Mesenchymal stem cell (in vitro differentiated cells and primary cell): ENCODE results near the gene CUZD1.
A peak's percentile ranks its signal among the peaks of the same experiment; 100 is the strongest.

Experiments used
- DNase-seq: peaks from one replicate; pipeline ENCODE4 v3.0.0-alpha.2; 2013
- H2AFZ ChIP-seq: one replicate; pipeline ENCODE4 v1.6.1; 2013; ENCODE audit warnings: low read depth, mild to moderate bottlenecking, control low read depth, inconsistent platforms, low read length, moderate library complexity
- H2AK5ac ChIP-seq: 2 replicates; pipeline ENCODE4 v1.6.1; 2013; ENCODE audit warnings: low read length, moderate library complexity, mild to moderate bottlenecking, inconsistent platforms; ENCODE audit not compliant: severe bottlenecking
- H2BK120ac ChIP-seq: one replicate; pipeline ENCODE4 v1.6.1; 2013; ENCODE audit warnings: low read depth, mild to moderate bottlenecking, inconsistent platforms, low read length, moderate library complexity
- H2BK12ac ChIP-seq, 2 experiments: one replicate each; pipeline ENCODE4 v1.6.1; 2013; ENCODE audit warnings: inconsistent platforms in 2 of 2, low read length in 2 of 2, mild to moderate bottlenecking in 2 of 2, moderate library complexity in 2 of 2, control low read depth in 1 of 2
- H2BK15ac ChIP-seq: one replicate; pipeline ENCODE4 v1.6.1; 2013; ENCODE audit warnings: mild to moderate bottlenecking, low read depth, inconsistent platforms; ENCODE audit not compliant: poor library complexity, severe bottlenecking
- H2BK5ac ChIP-seq: 2 replicates; pipeline ENCODE4 v1.6.1; 2013; ENCODE audit warnings: low read depth, mild to moderate bottlenecking, low read length, control low read depth, inconsistent platforms; ENCODE audit not compliant: poor library complexity, severe bottlenecking
- H3K14ac ChIP-seq, 2 experiments: one replicate each; pipeline ENCODE4 v1.6.1; 2013; ENCODE audit warnings: inconsistent platforms in 2 of 2, low read length in 2 of 2, control low read depth in 1 of 2, mild to moderate bottlenecking in 1 of 2, moderate library complexity in 1 of 2
- H3K18ac ChIP-seq, 2 experiments: one replicate each; pipeline ENCODE4 v1.6.1; 2013; ENCODE audit warnings: inconsistent platforms in 2 of 2, low read length in 2 of 2, control low read depth in 1 of 2, low read depth in 1 of 2, mild to moderate bottlenecking in 1 of 2
- H3K23ac ChIP-seq, 2 experiments: one replicate each; pipeline ENCODE4 v1.6.1; 2013; ENCODE audit warnings: inconsistent platforms in 2 of 2, low read length in 2 of 2, mild to moderate bottlenecking in 2 of 2, moderate library complexity in 2 of 2, control low read depth in 1 of 2
- H3K27ac ChIP-seq: 2 replicates; pipeline ENCODE4 v1.5.1; 2013; ENCODE audit warnings: mild to moderate bottlenecking, moderate library complexity, low read length, control low read depth, inconsistent platforms; ENCODE audit not compliant: poor library complexity, severe bottlenecking
- H3K27me3 ChIP-seq, 2 experiments: 2 replicates each; pipeline versions ENCODE4 v1.6.1 to v1.7.0; 2013; ENCODE audit warnings: low read length in 2 of 2, mild to moderate bottlenecking in 2 of 2, moderate library complexity in 2 of 2, control low read depth in 1 of 2, inconsistent platforms in 1 of 2; ENCODE audit not compliant: control insufficient read depth in 1 of 2, insufficient read depth in 1 of 2
- H3K36me3 ChIP-seq, 2 experiments: 2 replicates each; pipeline versions ENCODE4 v1.6.1 to v1.7.0; 2013; ENCODE audit warnings: low read length in 2 of 2, control low read depth in 1 of 2, inconsistent platforms in 1 of 2, low read depth in 1 of 2, mild to moderate bottlenecking in 1 of 2; ENCODE audit not compliant: insufficient read depth in 2 of 2, control insufficient read depth in 1 of 2
- H3K4ac ChIP-seq, 2 experiments: one replicate each; pipeline ENCODE4 v1.6.1; 2013; ENCODE audit warnings: inconsistent platforms in 2 of 2, low read length in 2 of 2, mild to moderate bottlenecking in 2 of 2, moderate library complexity in 2 of 2, control low read depth in 1 of 2, low read depth in 1 of 2
- H3K4me1 ChIP-seq: 2 replicates; pipeline ENCODE4 v1.6.1; 2013; ENCODE audit warnings: low read depth, low read length, control low read depth; ENCODE audit not compliant: control insufficient read depth, insufficient read depth
- H3K4me2 ChIP-seq: 2 replicates; pipeline ENCODE4 v1.6.1; 2013; ENCODE audit warnings: low read length, mild to moderate bottlenecking, inconsistent platforms; ENCODE audit not compliant: poor library complexity, severe bottlenecking
- H3K4me3 ChIP-seq, 2 experiments: 2 replicates each; pipeline versions ENCODE4 v1.5.1 to v1.7.0; 2013; ENCODE audit warnings: low read length in 2 of 2, mild to moderate bottlenecking in 2 of 2, control low read depth in 1 of 2, low read depth in 1 of 2; ENCODE audit not compliant: insufficient read depth in 1 of 2
- H3K79me1 ChIP-seq: replicated peaks from 2 replicates; pipeline ENCODE4 v1.6.1; 2013; ENCODE audit warnings: mild to moderate bottlenecking, control low read depth, low read length, inconsistent platforms; ENCODE audit not compliant: poor library complexity, severe bottlenecking
- H3K9ac ChIP-seq: 2 replicates; pipeline ENCODE4 v1.7.0; 2013; ENCODE audit warnings: mild to moderate bottlenecking, low read length, moderate library complexity
- H3K9me3 ChIP-seq: 2 replicates; pipeline ENCODE4 v1.7.0; 2013; ENCODE audit warnings: mild to moderate bottlenecking, low read length; ENCODE audit not compliant: control insufficient read depth
- H4K8ac ChIP-seq: one replicate; pipeline ENCODE4 v1.6.1; 2013; ENCODE audit warnings: inconsistent platforms, mild to moderate bottlenecking, low read length, moderate library complexity
- H4K91ac ChIP-seq: one replicate; pipeline ENCODE4 v1.6.1; 2013; ENCODE audit warnings: mild to moderate bottlenecking, low read length, inconsistent platforms
- WGBS: methylation state at CpG from one replicate; pipeline ENCODE4 v1.1.7; 2013; ENCODE audit warnings: mixed read lengths; 5-methylcytosine and 5-hydroxymethylcytosine counted together

The CUZD1 gene

GRCh38 chr10:122854648-122855047, 9.0 kb upstream of the CUZD1 start:
- Histone ChIP-seq H3K9ac (peak overlapping the region; percentile 70), H3K9me3 (no peaks in the 10 kb centered on the region), H3K4ac (no peak overlapping the region)

GRCh38 chr10:122853665-122854313, 8.1 kb upstream of the CUZD1 start:
- Histone ChIP-seq H4K91ac (no peak overlapping the region), H3K4me3 (no peak overlapping the region), H3K18ac (no peak overlapping the region), H3K14ac (no peak overlapping the region), H4K8ac (no peak overlapping the region), H2AK5ac (no peak overlapping the region), H2BK5ac (no peak overlapping the region), H2BK120ac (no peak overlapping the region), H3K9ac (peak overlapping the region; percentile 70), H3K27ac (peak overlapping the region; percentile 32), H2AFZ (no peak overlapping the region), H3K4me1 (peaks cover 14% of the 10 kb centered on the region), H3K79me1 (no peaks in the 10 kb centered on the region), H3K23ac (no peak overlapping the region), H2BK15ac (no peak overlapping the region), H2BK12ac (no peak overlapping the region), H3K4ac (no peak overlapping the region), H3K36me3 (peaks cover 0 to 9% of the 10 kb centered on the region in 2 experiments), H3K9me3 (no peaks in the 10 kb centered on the region), H3K4me2 (no peak overlapping the region), H3K27me3 (no peaks in the 10 kb centered on the region)
- no peak for DNase-seq
- 93% methylated on average over 1 of the region's 1 CpG for WGBS

More at GRCh38 chr10:122854648-122855047, 9.0 kb upstream of the CUZD1 start:
- Histone ChIP-seq H2BK5ac (no peak overlapping the region), H3K14ac (no peak overlapping the region), H3K79me1 (no peaks in the 10 kb centered on the region), H2BK15ac (no peak overlapping the region), H3K4me3 (peak overlapping the region in 1 of 2 experiments; percentile 55), H2AFZ (no peak overlapping the region), H3K27me3 (no peaks in the 10 kb centered on the region), H4K91ac (no peak overlapping the region), H4K8ac (no peak overlapping the region), H3K27ac (no peak overlapping the region), H3K23ac (no peak overlapping the region), H2BK120ac (no peak overlapping the region), H2BK12ac (no peak overlapping the region), H3K36me3 (peaks cover 0 to 6% of the 10 kb centered on the region in 2 experiments), H3K4me2 (no peak overlapping the region), H2AK5ac (no peak overlapping the region), H3K4me1 (peaks cover 15% of the 10 kb centered on the region), H3K18ac (no peak overlapping the region)
- DNase-seq, result peak; percentile 28
- WGBS, result 10% methylated on average over 3 of the region's 5 CpGs

GRCh38 chr10:122852261-122852660, 6.6 kb upstream of the CUZD1 start:
- no peak overlapping the region for H3K4ac ChIP-seq
- no peak overlapping the region for H2BK120ac ChIP-seq
- H2AFZ ChIP-seq, result no peak overlapping the region
- DNase-seq, result peak; percentile 7
- peaks cover 20% of the 10 kb centered on the region for H3K4me1 ChIP-seq
- no peak overlapping the region for H2BK12ac ChIP-seq
- H3K27ac ChIP-seq, result peak overlapping the region; percentile 33
- H2BK15ac ChIP-seq, result no peak overlapping the region
- H3K18ac ChIP-seq, result no peak overlapping the region
- H3K14ac ChIP-seq, result no peak overlapping the region
- peaks cover 0 to 12% of the 10 kb centered on the region in 2 experiments for H3K36me3 ChIP-seq
- no peak overlapping the region for H4K91ac ChIP-seq
- H2AK5ac ChIP-seq, result no peak overlapping the region
- no peaks in the 10 kb centered on the region for H3K79me1 ChIP-seq
- no peak overlapping the region for H2BK5ac ChIP-seq
- H3K9me3 ChIP-seq, result no peaks in the 10 kb centered on the region
- H3K9ac ChIP-seq, result peak overlapping the region; percentile 6
- H4K8ac ChIP-seq, result no peak overlapping the region
- no peak overlapping the region for H3K4me3 ChIP-seq
- H3K4me2 ChIP-seq, result no peak overlapping the region
- no peak overlapping the region for H3K23ac ChIP-seq
- 25% methylated on average over 2 of the region's 2 CpGs for WGBS
- no peaks in the 10 kb centered on the region for H3K27me3 ChIP-seq

GRCh38 chr10:122850705-122851640, 5.3 kb upstream of the CUZD1 start:
- H2BK12ac ChIP-seq, result no peak overlapping the region
- no peak overlapping the region for H2BK15ac ChIP-seq
- H3K9ac ChIP-seq, result no peak overlapping the region
- H2BK5ac ChIP-seq, result no peak overlapping the region
- H3K4me2 ChIP-seq, result no peak overlapping the region
- no peaks in the 10 kb centered on the region for H3K9me3 ChIP-seq
- 62% methylated on average over 5 of the region's 5 CpGs for WGBS
- no peak overlapping the region for H3K23ac ChIP-seq
- no peak overlapping the region for H3K14ac ChIP-seq
- H3K4ac ChIP-seq, result no peak overlapping the region
- H3K4me3 ChIP-seq, result no peak overlapping the region
- H4K8ac ChIP-seq, result no peak overlapping the region
- peak; percentile 54 for DNase-seq
- no peaks in the 10 kb centered on the region for H3K79me1 ChIP-seq
- no peak overlapping the region for H4K91ac ChIP-seq
- H3K27ac ChIP-seq, result no peak overlapping the region
- no peak overlapping the region for H2BK120ac ChIP-seq
- H2AK5ac ChIP-seq, result no peak overlapping the region
- no peak overlapping the region for H3K18ac ChIP-seq
- H3K36me3 ChIP-seq, result peaks cover 0 to 12% of the 10 kb centered on the region in 2 experiments
- H2AFZ ChIP-seq, result no peak overlapping the region
- H3K4me1 ChIP-seq, result peaks cover 20% of the 10 kb centered on the region
- no peaks in the 10 kb centered on the region for H3K27me3 ChIP-seq
